ENCODE measurements around the gene TMEM17.
"Not testable (repeated sequence)": the region's sequence is repeated elsewhere in the genome, so short reads cannot be mapped to it uniquely, and the experiment has no call there.

The TMEM17 gene

DNA sequence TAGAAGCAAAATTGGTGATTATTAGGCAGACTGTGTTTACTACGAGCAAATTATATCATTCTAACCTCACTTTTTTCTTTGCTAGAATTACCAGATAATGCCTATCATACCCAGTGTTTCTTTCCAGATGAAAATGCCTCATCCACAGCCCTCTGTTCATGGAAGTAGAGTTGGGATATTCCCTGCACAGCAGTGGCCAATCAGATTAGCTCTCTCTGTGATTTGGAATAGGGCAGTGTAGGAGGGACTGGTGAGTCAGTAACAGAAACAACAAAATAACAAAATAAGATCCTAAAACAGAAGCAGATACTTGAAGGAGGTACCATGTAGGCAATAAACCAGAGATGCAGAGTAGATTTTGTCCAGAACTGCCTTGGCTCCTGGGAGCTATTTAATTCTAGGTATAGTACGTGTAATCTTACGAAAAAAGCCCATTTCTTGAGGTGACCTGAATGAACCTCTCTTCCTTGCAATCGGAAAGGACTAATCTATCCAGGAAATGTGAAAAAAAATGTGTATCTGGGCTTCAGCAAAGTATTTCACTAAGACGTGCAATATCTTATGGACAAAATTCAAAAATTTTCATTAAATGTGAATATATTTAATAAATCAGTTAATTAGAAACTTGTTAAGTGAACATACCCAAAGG, 18.4 kb upstream of the TMEM17 start:
- Histone ChIP-seq H3K27ac (ENCODE audit: low read depth, low read length) (no peak overlapping the region), H4K20me1 (ENCODE audit: low read depth, low read length) (no peaks in the 10 kb centered on the region), H3K27me3 (ENCODE audit: low read length) (no peaks in the 10 kb centered on the region), H3K9ac (ENCODE audit: low read length) (no peak overlapping the region), H3K36me3 (ENCODE audit: low read length) (no peaks in the 10 kb centered on the region), H3K79me2 (ENCODE audit: insufficient read depth, low read length) (no peaks in the 10 kb centered on the region), H3K4me2 (ENCODE audit: low read depth, low read length, poor library complexity, severe bottlenecking) (no peak overlapping the region), H3K9me3 (ENCODE audit: insufficient read depth, low read length) (no peaks in the 10 kb centered on the region), H3K4me3 (ENCODE audit: insufficient read depth, low read length, poor library complexity, severe bottlenecking) (no peak overlapping the region), H3F3A (ENCODE audit: insufficient read depth) (no peaks in the 10 kb centered on the region), H3K9me2 (replicated peaks; ENCODE audit: insufficient read depth, low read length) (no peaks in the 10 kb centered on the region), H2AFZ (ENCODE audit: low read depth, low read length, severe bottlenecking) (no peak overlapping the region)
- TF ChIP-seq, protein P1, sequence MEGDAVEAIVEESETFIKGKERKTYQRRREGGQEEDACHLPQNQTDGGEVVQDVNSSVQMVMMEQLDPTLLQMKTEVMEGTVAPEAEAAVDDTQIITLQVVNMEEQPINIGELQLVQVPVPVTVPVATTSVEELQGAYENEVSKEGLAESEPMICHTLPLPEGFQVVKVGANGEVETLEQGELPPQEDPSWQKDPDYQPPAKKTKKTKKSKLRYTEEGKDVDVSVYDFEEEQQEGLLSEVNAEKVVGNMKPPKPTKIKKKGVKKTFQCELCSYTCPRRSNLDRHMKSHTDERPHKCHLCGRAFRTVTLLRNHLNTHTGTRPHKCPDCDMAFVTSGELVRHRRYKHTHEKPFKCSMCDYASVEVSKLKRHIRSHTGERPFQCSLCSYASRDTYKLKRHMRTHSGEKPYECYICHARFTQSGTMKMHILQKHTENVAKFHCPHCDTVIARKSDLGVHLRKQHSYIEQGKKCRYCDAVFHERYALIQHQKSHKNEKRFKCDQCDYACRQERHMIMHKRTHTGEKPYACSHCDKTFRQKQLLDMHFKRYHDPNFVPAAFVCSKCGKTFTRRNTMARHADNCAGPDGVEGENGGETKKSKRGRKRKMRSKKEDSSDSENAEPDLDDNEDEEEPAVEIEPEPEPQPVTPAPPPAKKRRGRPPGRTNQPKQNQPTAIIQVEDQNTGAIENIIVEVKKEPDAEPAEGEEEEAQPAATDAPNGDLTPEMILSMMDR (IDR thresholded peaks at IDR 0.05; ENCODE audit: insufficient read depth, low read length, poor library complexity, severe bottlenecking): no peak
- no peak for TF ChIP-seq EZH2phosphoT487 (conservative IDR thresholded peaks at IDR 0.05; ENCODE audit: low read length)

- H3K9me3 ChIP-seq (ENCODE audit: insufficient read depth, low read length); H2AFZ ChIP-seq (ENCODE audit: low read depth, low read length, severe bottlenecking); H3K4me2 ChIP-seq (ENCODE audit: low read depth, low read length, poor library complexity, severe bottlenecking); H3K9me2 ChIP-seq (replicated peaks; ENCODE audit: insufficient read depth, low read length); H3K9ac ChIP-seq (ENCODE audit: low read length); H3K27ac ChIP-seq (ENCODE audit: low read depth, low read length); H3K79me2 ChIP-seq (ENCODE audit: insufficient read depth, low read length); H3K27me3 ChIP-seq (ENCODE audit: low read length); H4K20me1 ChIP-seq (ENCODE audit: low read depth, low read length); H3K4me3 ChIP-seq (ENCODE audit: insufficient read depth, low read length, poor library complexity, severe bottlenecking); H3K36me3 ChIP-seq (ENCODE audit: low read length); H3F3A ChIP-seq (ENCODE audit: insufficient read depth): not testable (repeated sequence)
Measured at GRCh38 chr2:62521061-62521460, 15.1 kb upstream of the TMEM17 start.

DNA sequence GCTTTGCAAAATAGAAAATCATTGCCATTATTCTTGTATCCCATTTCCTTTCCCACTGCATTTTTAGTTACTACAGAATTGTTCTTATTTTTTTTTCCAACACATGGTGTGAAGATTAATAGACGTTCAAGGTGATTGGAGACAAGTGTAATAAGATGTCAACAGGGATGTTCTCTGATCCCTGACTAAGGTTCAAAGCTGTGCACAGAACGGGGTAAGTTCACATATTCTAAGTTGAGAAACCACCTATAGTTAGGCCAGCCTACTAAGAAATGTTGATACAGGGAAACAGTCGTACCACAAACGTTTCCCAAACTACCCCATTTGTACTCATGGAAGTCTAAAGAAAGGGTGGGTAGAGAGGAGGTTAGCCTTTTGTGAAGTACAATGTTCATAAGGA, 6.4 kb upstream of the TMEM17 start:
- TF ChIP-seq EZH2phosphoT487 (conservative IDR thresholded peaks at IDR 0.05; ENCODE audit: low read length): no peak
- TF ChIP-seq, protein P1 (IDR thresholded peaks at IDR 0.05; ENCODE audit: insufficient read depth, low read length, poor library complexity, severe bottlenecking): no peak
- no peaks in the 10 kb centered on the region for H3K79me2 ChIP-seq (ENCODE audit: insufficient read depth, low read length)
- no peak overlapping the region for H2AFZ ChIP-seq (ENCODE audit: low read depth, low read length, severe bottlenecking)
- no peaks in the 10 kb centered on the region for H3K27me3 ChIP-seq (ENCODE audit: low read length)
- H3K9ac ChIP-seq (ENCODE audit: low read length): no peak overlapping the region
- no peak overlapping the region for H3K4me2 ChIP-seq (ENCODE audit: low read depth, low read length, poor library complexity, severe bottlenecking)
- no peak overlapping the region for H3K4me3 ChIP-seq (ENCODE audit: insufficient read depth, low read length, poor library complexity, severe bottlenecking)
- no peaks in the 10 kb centered on the region for H3K36me3 ChIP-seq (ENCODE audit: low read length)
- no peaks in the 10 kb centered on the region for H3K9me2 ChIP-seq (replicated peaks; ENCODE audit: insufficient read depth, low read length)
- H4K20me1 ChIP-seq (ENCODE audit: low read depth, low read length): no peaks in the 10 kb centered on the region
- H3F3A ChIP-seq (ENCODE audit: insufficient read depth): no peaks in the 10 kb centered on the region
- H3K27ac ChIP-seq (ENCODE audit: low read depth, low read length): no peak overlapping the region
- no peaks in the 10 kb centered on the region for H3K9me3 ChIP-seq (ENCODE audit: insufficient read depth, low read length)

DNA sequence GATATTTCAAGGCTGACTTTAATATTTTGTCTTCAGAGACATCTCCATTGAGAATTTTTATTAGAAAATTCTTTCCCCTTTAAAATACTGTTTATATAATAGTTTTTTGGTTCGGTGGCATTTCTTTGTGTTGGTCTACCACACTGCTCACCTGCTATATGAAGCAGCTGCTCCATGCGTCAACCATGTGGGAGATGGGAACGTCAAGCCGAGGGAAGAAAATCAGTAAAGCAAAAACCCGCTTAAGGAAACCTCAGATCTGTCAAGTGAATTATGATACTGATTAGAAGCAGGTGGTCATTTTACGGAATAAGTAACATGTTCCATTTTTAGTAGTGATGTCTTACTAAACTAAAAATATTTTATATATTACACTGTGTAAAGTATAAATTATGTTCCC, 5.6 kb upstream of the TMEM17 start:
- no peak for TF ChIP-seq EZH2phosphoT487 (conservative IDR thresholded peaks at IDR 0.05; ENCODE audit: low read length)
- TF ChIP-seq, protein P1 (IDR thresholded peaks at IDR 0.05; ENCODE audit: insufficient read depth, low read length, poor library complexity, severe bottlenecking): no peak
- Histone ChIP-seq H3K27ac (ENCODE audit: low read depth, low read length) (no peak overlapping the region), H3K9ac (ENCODE audit: low read length) (no peak overlapping the region), H4K20me1 (ENCODE audit: low read depth, low read length) (no peaks in the 10 kb centered on the region), H3F3A (ENCODE audit: insufficient read depth) (no peaks in the 10 kb centered on the region), H3K9me2 (replicated peaks; ENCODE audit: insufficient read depth, low read length) (no peaks in the 10 kb centered on the region), H3K9me3 (ENCODE audit: insufficient read depth, low read length) (no peaks in the 10 kb centered on the region), H3K79me2 (ENCODE audit: insufficient read depth, low read length) (no peaks in the 10 kb centered on the region), H3K4me2 (ENCODE audit: low read depth, low read length, poor library complexity, severe bottlenecking) (no peak overlapping the region), H2AFZ (ENCODE audit: low read depth, low read length, severe bottlenecking) (no peak overlapping the region), H3K27me3 (ENCODE audit: low read length) (no peaks in the 10 kb centered on the region), H3K36me3 (ENCODE audit: low read length) (no peaks in the 10 kb centered on the region), H3K4me3 (ENCODE audit: insufficient read depth, low read length, poor library complexity, severe bottlenecking) (no peak overlapping the region)

All from SU-DHL-6 (cell line).